Large intestine (tissue), 3 donors: Measurements from ENCODE around the gene ZIC5. TPM values are rescaled to one million over a fixed set of nuclear protein-coding genes. Genes with fewer than 3 reads are reported as not detected.

Experiments used
- DNase-seq, 2 donors: peaks; one replicate each; pipeline versions ENCODE4 v3.0.0 to v3.0.0-alpha.2; 2013
- H3K27ac ChIP-seq: one replicate; pipeline ENCODE4 v1.5.1; 2013; ENCODE audit warnings: low read length
- H3K27me3 ChIP-seq: 2 replicates; pipeline ENCODE4 v1.6.1; 2013; ENCODE audit warnings: low read length; ENCODE audit not compliant: control insufficient read depth, insufficient read depth
- H3K36me3 ChIP-seq: 2 replicates; pipeline ENCODE4 v1.6.1; 2013; ENCODE audit warnings: low read length; ENCODE audit not compliant: control insufficient read depth, insufficient read depth
- H3K4me1 ChIP-seq: one replicate; pipeline ENCODE4 v1.6.1; 2013; ENCODE audit warnings: low read length; ENCODE audit not compliant: control insufficient read depth, insufficient read depth
- H3K4me3 ChIP-seq: one replicate; pipeline ENCODE4 v1.5.1; 2013; ENCODE audit warnings: low read length
- H3K9me3 ChIP-seq: one replicate; pipeline ENCODE4 v1.6.1; 2013; ENCODE audit warnings: mild to moderate bottlenecking, low read depth, low read length, moderate library complexity; ENCODE audit not compliant: control insufficient read depth
- WGBS: methylation state at CpG from one replicate; pipeline ENCODE4 v1.1.5; 2013; ENCODE audit warnings: low lambda C conversion rate; ENCODE audit not compliant: insufficient coverage; 5-methylcytosine and 5-hydroxymethylcytosine counted together
- polyA plus RNA-seq: library from polyadenylated mRNA; unstranded; fragments of 120-200 nt; gene quantifications from one replicate; pipeline ENCODE4 v1.2.1, GENCODE V29; 2013

Gene ZIC5
- polyA plus RNA-seq, 1 donor: 0.01 TPM

DNA sequence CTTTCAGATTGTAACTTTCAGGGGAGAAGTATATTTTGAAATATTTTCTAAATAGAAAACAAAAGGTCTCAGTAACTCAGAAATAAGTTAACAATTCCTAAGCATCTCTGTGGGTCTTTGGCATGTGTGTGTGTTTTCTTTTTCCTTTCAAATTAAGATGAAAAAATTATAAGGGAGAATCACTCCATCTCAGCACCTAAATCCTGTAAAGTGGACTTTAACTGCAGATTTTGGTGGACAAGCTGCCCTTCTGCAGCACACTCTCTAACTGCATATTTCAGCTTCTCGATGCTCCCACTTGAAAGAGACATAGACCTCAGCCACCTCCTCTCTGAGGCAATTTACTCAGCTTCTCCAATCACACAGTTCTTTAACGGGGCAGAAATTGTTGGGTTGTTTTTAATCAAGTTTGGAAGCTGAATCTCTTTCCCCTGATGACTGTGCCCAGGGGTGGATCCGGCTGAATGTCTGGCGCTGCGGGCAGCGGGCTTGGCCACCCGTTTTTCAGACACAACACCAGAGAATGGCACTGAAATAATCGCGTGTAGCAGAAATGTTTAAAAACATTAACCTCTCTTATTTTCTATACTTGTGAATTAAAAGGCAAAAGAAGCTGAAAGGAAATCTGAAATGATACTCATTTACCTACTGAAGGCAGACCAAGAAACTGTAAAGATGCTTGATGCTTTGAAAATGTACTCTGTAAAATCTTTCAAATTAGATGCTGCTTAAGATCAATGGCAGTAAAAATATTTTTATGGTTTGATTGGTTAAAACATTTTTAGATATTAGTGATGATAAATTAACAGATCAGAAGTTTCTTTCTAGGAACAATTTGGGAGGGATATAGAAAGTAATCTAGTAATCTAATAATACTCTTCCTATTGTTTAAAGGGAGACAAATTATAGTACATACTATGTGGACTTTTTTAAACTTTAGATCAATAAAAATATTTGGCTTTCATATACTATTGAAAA lies 22.4 kb upstream of the ZIC5 start:
- WGBS: no CpG with 5 or more reads among the region's 9 CpGs
- H3K4me3 ChIP-seq: no peak overlapping the region
- H3K36me3 ChIP-seq: no peaks in the 10 kb centered on the region
- peak in 1 of 2 donors; percentile 5 for DNase-seq
- no peaks in the 10 kb centered on the region for H3K4me1 ChIP-seq
- H3K9me3 ChIP-seq: peaks cover 29% of the 10 kb centered on the region
- H3K27me3 ChIP-seq: peaks cover 96% of the 10 kb centered on the region
- H3K27ac ChIP-seq: no peak overlapping the region

DNA sequence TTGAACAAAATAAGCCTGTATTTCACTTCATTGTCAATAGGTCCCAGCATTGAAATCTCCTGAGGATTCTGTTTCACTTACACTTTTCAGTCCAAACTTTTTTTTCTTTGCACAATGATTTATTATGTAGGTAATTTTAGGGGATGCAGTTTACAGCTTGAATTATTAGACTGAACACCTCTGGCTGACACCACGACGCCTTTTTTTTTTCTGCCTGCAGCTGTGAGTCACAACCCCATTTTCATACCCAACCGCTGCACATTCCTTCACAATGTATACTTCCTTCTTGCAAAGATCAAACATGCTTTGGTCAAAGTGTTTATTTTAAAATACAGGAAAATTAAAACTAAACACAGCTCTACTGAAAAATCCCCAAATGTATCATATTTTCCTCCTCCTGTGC lies 21.4 kb upstream of the ZIC5 start:
- Histone ChIP-seq H3K4me3 (no peak overlapping the region), H3K27me3 (peaks cover 96% of the 10 kb centered on the region), H3K27ac (no peak overlapping the region), H3K4me1 (no peaks in the 10 kb centered on the region), H3K36me3 (no peaks in the 10 kb centered on the region), H3K9me3 (peaks cover 32% of the 10 kb centered on the region)
- DNase-seq: no peak
- 8% methylated on average over 3 of the region's 3 CpGs for WGBS

- Histone ChIP-seq H3K4me1 (no peaks in the 10 kb centered on the region), H3K9me3 (peaks cover 28% of the 10 kb centered on the region), H3K4me3 (no peak overlapping the region), H3K27ac (no peak overlapping the region), H3K36me3 (no peaks in the 10 kb centered on the region), H3K27me3 (peaks cover 96% of the 10 kb centered on the region)
- DNase-seq: peak in 1 of 2 donors; percentile 7
- WGBS: 20% methylated on average over 2 of the region's 36 CpGs
Measured at GRCh38 chr13:99991828-99992775, 20.5 kb upstream of the ZIC5 start.

- Histone ChIP-seq H3K4me3 (no peak overlapping the region), H3K36me3 (no peaks in the 10 kb centered on the region), H3K27ac (no peak overlapping the region), H3K9me3 (peaks cover 25% of the 10 kb centered on the region), H3K27me3 (peaks cover 96% of the 10 kb centered on the region), H3K4me1 (no peaks in the 10 kb centered on the region)
- DNase-seq: no peak
- WGBS: 20% methylated on average over 1 of the region's 35 CpGs
Measured at GRCh38 chr13:99991013-99991827, 19.7 kb upstream of the ZIC5 start.

DNA sequence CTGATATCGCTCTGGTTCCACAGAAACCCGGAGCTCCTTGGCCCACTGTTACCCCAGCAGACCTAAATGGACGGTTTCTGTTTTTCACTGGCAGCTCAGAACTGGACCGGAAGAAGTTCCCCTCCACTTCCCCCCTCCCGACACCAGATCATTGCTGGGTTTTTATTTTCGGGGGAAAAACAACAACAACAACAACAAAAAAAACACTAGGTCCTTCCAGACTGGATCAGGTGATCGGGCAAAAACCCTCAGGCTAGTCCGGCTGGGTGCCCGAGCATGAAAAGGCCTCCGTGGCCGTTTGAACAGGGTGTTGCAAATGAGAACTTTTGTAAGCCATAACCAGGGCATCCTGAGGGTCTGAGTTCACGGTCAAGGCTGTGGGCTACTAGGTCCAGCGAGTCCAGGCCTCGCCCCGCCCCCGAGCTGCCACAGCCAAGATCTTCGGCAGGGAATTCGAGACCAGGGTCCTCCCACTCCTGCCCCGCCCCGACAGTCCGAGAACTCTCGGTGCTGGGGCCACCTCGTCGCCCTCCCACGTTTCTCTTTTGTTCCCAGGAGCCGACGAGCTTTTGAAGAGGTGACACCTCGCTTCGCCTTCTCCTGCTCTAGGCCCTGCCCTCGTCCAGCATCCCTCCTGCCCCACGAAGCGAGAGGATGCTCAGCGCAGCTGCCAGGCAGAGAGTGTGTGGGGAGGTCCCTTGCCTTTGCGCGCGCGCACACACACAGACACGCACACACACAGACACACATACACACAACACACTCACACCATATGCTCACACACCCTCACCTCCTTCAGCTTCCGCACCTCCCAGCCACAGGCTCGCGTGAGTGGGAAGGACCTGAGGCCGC lies 18.8 kb upstream of the ZIC5 start:
- no peak for DNase-seq
- Histone ChIP-seq H3K9me3 (peaks cover 25% of the 10 kb centered on the region), H3K27me3 (peaks cover 96% of the 10 kb centered on the region), H3K36me3 (no peaks in the 10 kb centered on the region), H3K4me3 (no peak overlapping the region), H3K4me1 (no peaks in the 10 kb centered on the region), H3K27ac (no peak overlapping the region)
- 13% methylated on average over 7 of the region's 42 CpGs for WGBS

DNA sequence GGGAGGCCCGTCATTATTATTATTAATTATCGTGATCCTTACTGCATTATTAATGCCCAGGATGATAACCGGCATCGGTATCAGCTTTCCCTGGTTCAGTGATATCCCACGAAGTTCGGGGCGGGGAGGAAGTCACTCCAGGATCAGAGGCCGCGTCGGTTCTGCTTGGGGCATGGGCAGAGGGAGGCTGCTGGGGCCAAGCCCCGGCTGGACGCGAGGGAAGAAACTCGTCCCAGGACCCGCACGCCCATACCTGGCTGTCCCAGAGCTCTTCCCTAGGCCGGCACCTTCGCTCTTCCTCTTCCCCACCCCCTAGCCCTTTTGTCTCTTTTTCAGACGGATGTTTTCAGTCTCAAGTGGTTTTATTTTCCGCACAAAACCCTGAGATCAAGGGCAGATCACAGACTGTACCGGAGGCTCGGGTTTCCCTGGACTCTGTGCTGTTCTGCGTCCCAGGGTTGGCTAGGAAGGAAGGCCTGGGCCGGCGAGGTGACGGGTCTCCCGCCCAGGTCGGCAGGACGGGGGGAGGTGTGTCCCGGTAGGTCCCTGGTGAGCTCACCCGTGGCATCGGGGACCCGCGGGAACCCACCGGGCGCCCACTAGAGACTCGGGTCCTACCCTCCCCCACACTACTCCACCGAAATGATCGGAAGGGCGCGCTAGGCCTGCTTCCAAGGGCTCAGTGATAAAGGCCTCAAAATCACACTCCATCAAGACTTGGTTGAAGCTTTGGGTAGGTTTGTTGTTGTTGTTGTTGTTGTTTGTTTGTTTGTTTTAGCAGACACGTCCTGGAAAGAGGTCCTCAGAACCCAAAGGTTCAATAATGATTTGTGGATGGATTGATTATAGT lies 17.9 kb upstream of the ZIC5 start:
- 0% methylated on average over 1 of the region's 42 CpGs for WGBS
- no peak overlapping the region for H3K4me3 ChIP-seq
- no peak for DNase-seq

GRCh38 chr13:99988529-99989275 lies 17.1 kb upstream of the ZIC5 start:
- DNase-seq: no peak
- H3K9me3 ChIP-seq: peaks cover 31% of the 10 kb centered on the region
- WGBS: 0% methylated on average over 1 of the region's 43 CpGs
- H3K27ac ChIP-seq: no peak overlapping the region
- H3K4me1 ChIP-seq: no peaks in the 10 kb centered on the region
- H3K36me3 ChIP-seq: no peaks in the 10 kb centered on the region
- H3K27me3 ChIP-seq: peaks cover 97% of the 10 kb centered on the region
- H3K4me3 ChIP-seq: no peak overlapping the region

More for the DNA sequence above, 17.9 kb upstream of the ZIC5 start:
- peaks cover 95% of the 10 kb centered on the region for H3K27me3 ChIP-seq
- H3K27ac ChIP-seq: no peak overlapping the region
- no peaks in the 10 kb centered on the region for H3K4me1 ChIP-seq
- H3K36me3 ChIP-seq: no peaks in the 10 kb centered on the region
- peaks cover 31% of the 10 kb centered on the region for H3K9me3 ChIP-seq

- H3K4me1 ChIP-seq: no peaks in the 10 kb centered on the region
- no peak overlapping the region for H3K4me3 ChIP-seq
- H3K9me3 ChIP-seq: peaks cover 31% of the 10 kb centered on the region
- DNase-seq: peak in 1 of 2 donors; percentile 5
- H3K27ac ChIP-seq: no peak overlapping the region
- H3K27me3 ChIP-seq: peaks cover 98% of the 10 kb centered on the region
- no peaks in the 10 kb centered on the region for H3K36me3 ChIP-seq
- 13% methylated on average over 3 of the region's 20 CpGs for WGBS
Measured at GRCh38 chr13:99987154-99988019, 15.8 kb upstream of the ZIC5 start.
